ENCODE results near the gene CLASRP.

CLASRP gene

GRCh38 chr19:45040059-45040771, 1.4 kb downstream of the CLASRP start:
- H3K9me3 Mint-ChIP-seq, result no peaks in the 10 kb centered on the region
- H3K36me3 Mint-ChIP-seq (ENCODE audit: low read depth), result peaks cover 34% of the 10 kb centered on the region
- peaks cover 39% of the 10 kb centered on the region for H3K4me1 Mint-ChIP-seq
- H3K27ac Mint-ChIP-seq, result peak overlapping the region; percentile 23
- ATAC-seq (no peak), DNase-seq (no peak)
- H3K4me3 Mint-ChIP-seq, result peak overlapping the region; percentile 94
- no peaks in the 10 kb centered on the region for H3K27me3 Mint-ChIP-seq

GRCh38 chr19:45041125-45041524, 2.3 kb downstream of the CLASRP start:
- ATAC-seq (no peak), DNase-seq (no peak)
- Mint-ChIP-seq H3K4me3 (peak overlapping the region; percentile 42), H3K27me3 (no peaks in the 10 kb centered on the region), H3K27ac (peak overlapping the region; percentile 71), H3K4me1 (peaks cover 47% of the 10 kb centered on the region), H3K9me3 (no peaks in the 10 kb centered on the region), H3K36me3 (ENCODE audit: low read depth) (peaks cover 37% of the 10 kb centered on the region)

GRCh38 chr19:45045671-45046353, 7.0 kb downstream of the CLASRP start:
- Mint-ChIP-seq H3K36me3 (ENCODE audit: low read depth) (peaks cover 36% of the 10 kb centered on the region), H3K27ac (peak overlapping the region; percentile 26), H3K4me3 (no peak overlapping the region), H3K9me3 (no peaks in the 10 kb centered on the region), H3K27me3 (no peaks in the 10 kb centered on the region), H3K4me1 (peaks cover 54% of the 10 kb centered on the region)
- no peak for DNase-seq
- no peak for ATAC-seq

- no peak overlapping the region for H3K4me3 Mint-ChIP-seq
- H3K36me3 Mint-ChIP-seq (ENCODE audit: low read depth), result peaks cover 33% of the 10 kb centered on the region
- peak overlapping the region; percentile 26 for H3K27ac Mint-ChIP-seq
- H3K27me3 Mint-ChIP-seq, result no peaks in the 10 kb centered on the region
- DNase-seq (no peak), ATAC-seq (no peak)
- H3K9me3 Mint-ChIP-seq, result no peaks in the 10 kb centered on the region
- peaks cover 51% of the 10 kb centered on the region for H3K4me1 Mint-ChIP-seq
These were observed 7.5 kb downstream of the CLASRP start for GRCh38 chr19:45046355-45046754.

GRCh38 chr19:45047188-45047797, 8.4 kb downstream of the CLASRP start:
- Mint-ChIP-seq H3K27ac (peak overlapping the region; percentile 47), H3K27me3 (no peaks in the 10 kb centered on the region), H3K4me1 (peaks cover 48% of the 10 kb centered on the region), H3K36me3 (ENCODE audit: low read depth) (peaks cover 27% of the 10 kb centered on the region), H3K9me3 (no peaks in the 10 kb centered on the region), H3K4me3 (peak overlapping the region; percentile 2)
- DNase-seq, result no peak
- no peak for ATAC-seq

- H3K27ac Mint-ChIP-seq, result peak overlapping the region; percentile 59
- peaks cover 29% of the 10 kb centered on the region for H3K36me3 Mint-ChIP-seq (ENCODE audit: low read depth)
These were observed 10.4 kb downstream of the CLASRP start for GRCh38 chr19:45049073-45049736.

GRCh38 chr19:45050036-45050435, 11.2 kb downstream of the CLASRP start:
- no peak overlapping the region for H3K27ac Mint-ChIP-seq
- H3K4me3 Mint-ChIP-seq, result no peak overlapping the region
- H3K9me3 Mint-ChIP-seq, result no peaks in the 10 kb centered on the region
- H3K4me1 Mint-ChIP-seq, result peaks cover 45% of the 10 kb centered on the region
- no peaks in the 10 kb centered on the region for H3K27me3 Mint-ChIP-seq
- DNase-seq (no peak), ATAC-seq (no peak)
- H3K36me3 Mint-ChIP-seq (ENCODE audit: low read depth), result peaks cover 32% of the 10 kb centered on the region

More at GRCh38 chr19:45049073-45049736, 10.4 kb downstream of the CLASRP start:
- no peaks in the 10 kb centered on the region for H3K27me3 Mint-ChIP-seq
- no peaks in the 10 kb centered on the region for H3K9me3 Mint-ChIP-seq
- DNase-seq (no peak), ATAC-seq (no peak)
- H3K4me3 Mint-ChIP-seq, result no peak overlapping the region
- H3K4me1 Mint-ChIP-seq, result peaks cover 48% of the 10 kb centered on the region

- DNase-seq (no peak), ATAC-seq (peak; percentile 37)
- no peak overlapping the region for H3K4me3 Mint-ChIP-seq
- H3K9me3 Mint-ChIP-seq, result no peaks in the 10 kb centered on the region
- no peaks in the 10 kb centered on the region for H3K27me3 Mint-ChIP-seq
- H3K27ac Mint-ChIP-seq, result peak overlapping the region; percentile 1
- H3K4me1 Mint-ChIP-seq, result peaks cover 26% of the 10 kb centered on the region
- peaks cover 18% of the 10 kb centered on the region for H3K36me3 Mint-ChIP-seq (ENCODE audit: low read depth)
These were observed 13.2 kb downstream of the CLASRP start for GRCh38 chr19:45051929-45052579.

GRCh38 chr19:45056831-45057230, 18.0 kb downstream of the CLASRP start:
- H3K27me3 Mint-ChIP-seq, result no peaks in the 10 kb centered on the region
- no peak overlapping the region for H3K27ac Mint-ChIP-seq
- no peak overlapping the region for H3K4me3 Mint-ChIP-seq
- peaks cover 33% of the 10 kb centered on the region for H3K36me3 Mint-ChIP-seq (ENCODE audit: low read depth)
- ATAC-seq (no peak), DNase-seq (no peak)
- peaks cover 4% of the 10 kb centered on the region for H3K4me1 Mint-ChIP-seq
- H3K9me3 Mint-ChIP-seq, result no peaks in the 10 kb centered on the region

- DNase-seq, result no peak
- Mint-ChIP-seq H3K9me3 (no peaks in the 10 kb centered on the region), H3K27me3 (no peaks in the 10 kb centered on the region), H3K4me1 (no peaks in the 10 kb centered on the region), H3K27ac (no peak overlapping the region), H3K36me3 (ENCODE audit: low read depth) (peaks cover 30% of the 10 kb centered on the region), H3K4me3 (no peak overlapping the region)
- ATAC-seq, result no peak
These were observed 18.6 kb downstream of the CLASRP start for GRCh38 chr19:45057444-45057843.

- Mint-ChIP-seq H3K27ac (no peak overlapping the region), H3K4me3 (no peak overlapping the region), H3K4me1 (no peaks in the 10 kb centered on the region), H3K36me3 (ENCODE audit: low read depth) (peaks cover 30% of the 10 kb centered on the region), H3K27me3 (no peaks in the 10 kb centered on the region), H3K9me3 (no peaks in the 10 kb centered on the region)
- ATAC-seq (no peak), DNase-seq (no peak)
These were observed 19.8 kb downstream of the CLASRP start for GRCh38 chr19:45058622-45059159.

GRCh38 chr19:45059258-45059965, 20.6 kb downstream of the CLASRP start:
- Mint-ChIP-seq H3K4me1 (no peaks in the 10 kb centered on the region), H3K4me3 (no peak overlapping the region), H3K36me3 (ENCODE audit: low read depth) (peaks cover 25% of the 10 kb centered on the region), H3K27ac (no peak overlapping the region), H3K27me3 (no peaks in the 10 kb centered on the region), H3K9me3 (no peaks in the 10 kb centered on the region)
- DNase-seq (peak; percentile 85), ATAC-seq (peak; percentile 89)

- peaks cover 21% of the 10 kb centered on the region for H3K36me3 Mint-ChIP-seq (ENCODE audit: low read depth)
- ATAC-seq (no peak), DNase-seq (no peak)
- no peaks in the 10 kb centered on the region for H3K27me3 Mint-ChIP-seq
- no peak overlapping the region for H3K4me3 Mint-ChIP-seq
- H3K27ac Mint-ChIP-seq, result no peak overlapping the region
- H3K9me3 Mint-ChIP-seq, result no peaks in the 10 kb centered on the region
- H3K4me1 Mint-ChIP-seq, result no peaks in the 10 kb centered on the region
These were observed 23.1 kb downstream of the CLASRP start for GRCh38 chr19:45061965-45062364.

Data from activated naive CD8-positive, alpha-beta T cell treated with anti-CD3 and anti-CD28 coated beads, Interleukin-2, amount 50 U/mL, for 24 hours (primary cell).